ENCODE results near the gene JAM2.

Gene JAM2

DNA sequence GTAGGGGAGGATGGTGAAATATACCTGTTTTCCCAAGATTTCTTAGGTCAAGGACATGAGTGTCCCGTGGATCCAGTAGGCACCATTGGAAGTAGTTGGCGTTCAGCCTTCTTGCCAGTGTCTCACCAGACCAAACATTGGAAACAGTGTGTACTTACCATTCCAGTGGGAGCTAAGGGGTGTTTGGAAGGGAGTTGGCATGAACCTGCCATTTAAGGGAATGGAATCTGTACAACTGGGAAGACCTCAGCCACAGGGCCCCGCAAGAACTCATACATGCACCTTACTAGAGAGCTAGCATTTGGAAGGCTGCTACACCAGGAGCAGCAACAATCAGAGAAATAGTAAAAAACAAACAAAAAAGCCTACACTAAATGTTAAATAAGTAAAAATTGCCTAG is 82.9 kb downstream of the JAM2 start:
- no peak for DNase-seq

- no peak for DNase-seq
These were observed 83.6 kb downstream of the JAM2 start for GRCh38 chr21:25722631-25723030.

DNA sequence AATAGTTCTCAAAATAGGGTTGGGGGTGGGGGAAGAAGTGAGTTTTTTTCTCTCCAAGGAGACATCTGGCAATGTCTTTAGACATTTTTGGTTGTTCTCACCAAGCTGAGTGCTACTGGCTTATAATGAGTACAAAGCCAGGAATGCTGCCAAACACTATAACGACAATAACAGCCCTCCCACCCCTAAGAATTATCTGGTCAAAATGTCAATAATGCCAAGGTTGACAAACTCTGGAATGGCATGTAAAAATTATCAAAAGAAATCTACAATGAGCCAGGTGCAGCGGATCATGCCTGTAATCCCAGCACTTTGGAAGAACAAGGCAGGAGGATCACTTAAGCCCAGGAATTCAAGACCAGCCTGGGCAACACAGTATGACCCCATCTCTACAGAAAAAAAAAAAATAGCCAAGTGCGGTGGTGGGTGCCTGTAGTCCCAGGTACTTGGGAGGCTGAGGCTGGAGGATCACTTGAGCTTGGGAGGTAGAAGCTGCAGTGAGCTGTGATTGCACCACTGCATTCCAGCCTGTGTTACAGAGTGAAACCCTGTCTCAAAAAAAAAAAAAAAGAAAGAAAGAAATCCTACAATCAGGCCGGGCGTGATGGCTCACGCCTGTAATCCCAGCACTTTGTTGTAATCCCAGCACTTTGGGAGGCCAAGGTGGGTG is 93.2 kb downstream of the JAM2 start:
- DNase-seq: no peak

- DNase-seq: no peak
These were observed 95.0 kb downstream of the JAM2 start for GRCh38 chr21:25733859-25734653.

GRCh38 chr21:25734654-25734903 is 95.5 kb downstream of the JAM2 start:
- DNase-seq: no peak

DNA sequence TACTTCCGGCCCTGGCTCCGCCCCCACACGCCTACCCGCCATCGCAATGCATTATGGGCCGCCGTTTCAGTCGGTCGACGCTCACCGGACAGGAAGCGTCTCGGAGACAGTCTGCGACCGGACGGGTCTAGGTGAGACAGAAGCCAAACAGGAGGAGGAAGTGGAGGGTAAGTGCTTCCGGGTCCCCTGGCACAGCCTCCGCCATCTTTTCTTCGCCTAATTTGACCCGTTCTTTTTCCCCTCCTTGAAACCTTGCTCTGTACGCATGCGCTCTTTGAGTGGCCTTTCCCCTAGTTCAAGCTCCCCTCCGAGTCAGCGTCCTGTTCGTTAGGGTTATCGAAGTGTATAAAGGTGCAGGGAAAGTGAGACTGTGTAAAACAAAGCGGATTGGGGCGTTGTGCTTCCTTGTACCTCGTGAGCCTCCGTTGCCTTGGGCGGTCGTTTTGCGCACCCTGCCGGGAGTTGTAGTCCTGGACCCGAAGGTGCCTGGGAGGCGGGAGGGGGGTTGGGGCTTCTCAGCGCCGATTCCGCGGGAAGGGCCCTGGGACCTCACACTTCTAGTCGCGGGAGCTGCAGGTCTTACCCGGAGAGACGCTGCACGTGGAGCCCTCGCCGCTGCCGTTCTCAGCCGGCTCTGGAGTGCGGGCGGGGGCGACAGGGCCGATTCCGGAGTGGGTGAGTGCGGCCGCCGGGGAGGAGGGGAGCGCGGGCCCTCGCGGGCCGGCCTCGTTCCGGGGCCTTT is 96.0 kb downstream of the JAM2 start, which contains the start of the genes ATP5PF and GABPA:
Gene ATP5PF (minus strand): TSS at position 1 of the 742 bp plus-strand sequence. CDS start 5,110 bp downstream, outside the sequence.
Gene GABPA (plus strand): TSS at position 69 of the 742 bp plus-strand sequence. CDS start 6,627 bp downstream, outside the sequence.
- DNase-seq: peak; percentile 96

DNA sequence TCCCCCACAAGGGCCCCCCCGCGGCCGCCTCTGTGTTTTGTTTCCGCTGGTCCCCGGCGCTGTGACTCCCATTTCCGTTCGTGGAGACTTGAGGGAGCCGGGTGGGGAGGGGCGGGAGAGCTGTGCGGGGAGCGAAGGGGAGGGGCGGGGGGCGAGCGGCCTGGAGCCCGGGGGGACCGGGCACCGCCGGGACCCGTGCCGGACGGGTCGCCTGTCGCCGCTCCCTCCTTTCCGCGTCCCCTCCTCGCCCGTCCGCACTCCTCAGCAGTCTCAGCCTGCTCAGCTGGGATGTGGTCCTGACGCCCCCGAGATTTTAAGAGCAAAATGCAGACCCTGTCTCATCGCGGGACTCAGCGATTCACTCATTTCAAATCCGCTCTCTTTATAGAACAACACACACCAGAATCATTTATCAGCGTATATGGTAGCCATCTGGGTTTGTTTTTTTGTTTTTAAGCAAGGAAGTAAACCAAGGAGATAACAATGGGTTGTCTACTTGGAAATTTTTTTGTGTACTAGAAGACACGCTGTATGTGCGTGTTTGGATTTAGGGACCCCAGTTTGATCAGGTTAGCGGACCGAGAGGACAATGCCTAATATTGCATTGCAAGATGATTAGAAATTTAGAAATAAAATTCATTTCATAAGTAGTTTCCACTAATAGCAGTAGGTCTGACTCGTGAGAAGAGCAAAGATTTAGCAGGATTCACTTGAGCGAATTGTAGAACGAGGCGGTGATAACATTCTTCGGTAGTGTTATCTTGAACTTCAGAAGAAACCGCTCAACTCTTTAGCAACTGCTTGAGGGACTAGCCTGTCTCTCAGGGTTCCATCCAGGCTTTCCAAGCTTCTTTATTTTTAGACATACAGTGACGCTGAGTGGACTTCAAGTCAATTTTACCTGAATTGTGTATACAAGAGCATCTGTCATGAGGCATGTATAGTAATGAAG is 96.9 kb downstream of the JAM2 start:
- no peak for DNase-seq

DNA sequence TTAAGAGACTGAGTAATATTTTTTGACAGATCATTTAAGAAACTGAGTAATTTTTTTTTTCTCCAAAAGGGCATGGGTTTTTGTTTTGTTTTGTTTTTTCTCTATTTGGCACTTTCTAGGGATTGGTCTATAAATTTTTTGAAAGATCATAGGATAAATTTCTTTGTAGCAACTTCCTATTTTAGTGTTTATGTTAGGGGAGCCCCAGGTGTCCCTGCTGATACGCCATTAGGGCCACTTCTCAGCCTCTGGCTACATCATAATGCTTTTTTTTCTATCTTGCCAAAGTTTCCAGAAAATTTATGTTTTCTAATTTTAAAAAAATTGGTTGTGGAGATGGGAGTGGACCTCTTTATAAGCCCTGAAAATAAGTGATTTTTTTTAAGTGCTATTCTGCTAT is 98.4 kb downstream of the JAM2 start:
- no peak for DNase-seq

DNA sequence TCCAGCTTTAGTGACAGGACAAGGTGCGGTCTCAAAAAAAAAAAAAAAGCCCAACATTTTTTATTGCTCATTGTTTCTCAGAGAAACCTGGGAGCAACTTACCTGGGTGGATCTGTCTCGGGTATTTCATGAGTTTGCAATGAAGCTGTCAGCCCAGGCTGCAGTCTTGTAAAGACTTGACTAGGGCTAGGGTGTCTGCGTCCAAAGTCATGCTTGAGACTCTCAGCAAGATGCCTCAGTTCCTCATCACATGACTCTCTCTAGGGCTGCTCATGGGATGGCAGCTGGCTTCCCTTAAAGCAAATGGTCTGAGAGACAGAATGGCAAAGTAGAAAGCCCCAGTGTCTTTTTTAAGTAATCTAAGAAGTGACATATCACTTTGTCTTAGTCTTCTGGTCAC is 103.8 kb downstream of the JAM2 start:
- DNase-seq: no peak

GRCh38 chr21:25744854-25745253 is 105.8 kb downstream of the JAM2 start:
- no peak for DNase-seq

GRCh38 chr21:25750085-25750484 is 111.0 kb downstream of the JAM2 start:
- DNase-seq: no peak

- no peak for DNase-seq
These were observed 113.4 kb downstream of the JAM2 start for GRCh38 chr21:25752416-25752815.

DNA sequence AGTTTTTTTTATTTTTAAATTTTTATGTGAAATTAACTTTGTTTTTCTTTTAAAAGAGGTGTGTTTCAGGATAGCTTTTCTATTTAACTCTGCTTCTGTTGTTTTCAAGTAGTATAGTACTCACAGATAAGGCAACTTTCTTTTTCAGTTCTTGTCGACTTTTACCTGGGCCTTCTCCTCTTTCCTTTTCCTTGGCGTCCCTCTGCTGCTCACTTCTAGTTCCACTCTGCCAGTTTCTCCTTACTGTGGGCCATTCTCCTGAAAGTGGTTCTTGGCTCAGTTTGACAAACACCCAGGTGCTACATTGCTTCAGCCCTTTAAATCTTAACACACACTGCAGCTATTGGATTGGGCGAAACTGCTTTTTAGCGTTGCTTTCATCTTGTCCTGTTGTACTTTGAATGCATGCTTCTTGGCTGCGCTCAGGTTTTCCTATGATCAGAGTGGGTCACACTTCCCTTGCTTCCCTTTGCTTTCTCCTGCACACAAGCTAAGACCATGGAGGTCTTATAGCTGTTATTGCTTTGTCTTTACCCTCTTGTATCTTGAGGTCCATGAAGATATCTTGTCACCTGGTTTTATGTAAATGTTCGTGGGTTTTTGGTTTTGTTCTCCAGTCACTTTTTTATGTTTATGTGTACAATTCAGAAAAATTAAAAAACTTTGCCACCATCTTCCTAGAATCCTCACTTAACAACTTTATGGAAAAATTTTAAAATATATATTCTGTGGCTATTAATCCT is 117.3 kb downstream of the JAM2 start:
- DNase-seq: no peak

DNA sequence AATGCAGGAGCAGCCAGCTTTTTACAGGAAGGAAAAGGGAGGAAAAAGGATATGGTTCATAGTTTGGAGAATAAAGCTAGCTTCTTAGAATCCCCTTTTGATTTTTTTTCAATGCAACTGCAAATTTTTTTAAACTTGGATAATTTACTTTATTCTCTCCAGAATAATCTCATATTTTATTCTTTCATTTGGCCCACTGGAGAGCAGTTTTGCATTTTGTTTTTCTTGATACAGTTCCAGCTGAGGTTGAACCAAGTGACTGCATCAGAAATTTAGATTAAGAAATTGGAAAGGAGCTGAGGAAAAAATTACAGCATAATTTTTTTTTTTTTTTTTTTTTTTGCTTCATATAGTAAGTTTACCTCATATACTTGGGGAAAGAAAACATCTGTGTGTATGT is 118.5 kb downstream of the JAM2 start:
- DNase-seq: no peak

DNA sequence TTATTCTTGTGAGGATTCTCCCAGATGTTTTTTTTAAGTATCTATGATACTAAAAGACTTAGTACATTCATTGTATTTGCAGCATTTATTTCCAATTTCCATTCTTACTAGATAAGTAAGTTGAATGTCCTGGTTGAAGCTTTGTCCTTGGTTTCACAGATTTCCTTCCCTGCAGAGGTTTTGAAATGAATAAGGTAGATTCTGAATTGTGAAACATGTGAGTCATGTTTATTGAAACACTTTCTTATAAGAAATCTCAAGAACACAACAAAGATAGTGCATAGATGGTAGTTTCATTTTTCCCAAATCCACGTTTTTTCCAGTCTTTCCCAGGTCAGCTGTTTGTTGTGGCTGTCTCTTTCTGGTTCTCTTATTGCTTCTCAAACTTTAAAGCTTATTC is 120.5 kb downstream of the JAM2 start:
- DNase-seq: no peak

DNA sequence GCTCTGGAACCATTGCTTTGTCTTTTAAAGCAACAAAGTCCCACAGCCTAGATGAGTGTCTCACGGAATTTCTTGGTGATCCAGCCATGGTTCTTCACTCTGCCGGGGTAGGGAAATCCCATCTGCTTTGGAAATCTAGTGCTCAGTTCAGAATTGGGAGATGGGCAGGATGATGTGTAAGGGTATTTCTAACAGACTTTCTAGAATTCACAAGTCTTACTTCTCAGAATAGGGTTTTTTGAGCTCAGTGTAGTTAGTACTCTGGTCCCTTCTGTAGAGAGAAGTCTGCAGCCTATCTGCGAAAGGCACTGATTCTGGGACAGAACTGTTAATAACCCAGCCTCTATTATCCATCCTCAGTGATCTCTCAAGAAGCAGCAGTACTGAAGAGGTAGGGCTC is 121.0 kb downstream of the JAM2 start:
- DNase-seq: no peak

- no peak for DNase-seq
These were observed 121.6 kb downstream of the JAM2 start for GRCh38 chr21:25760677-25761076.

DNA sequence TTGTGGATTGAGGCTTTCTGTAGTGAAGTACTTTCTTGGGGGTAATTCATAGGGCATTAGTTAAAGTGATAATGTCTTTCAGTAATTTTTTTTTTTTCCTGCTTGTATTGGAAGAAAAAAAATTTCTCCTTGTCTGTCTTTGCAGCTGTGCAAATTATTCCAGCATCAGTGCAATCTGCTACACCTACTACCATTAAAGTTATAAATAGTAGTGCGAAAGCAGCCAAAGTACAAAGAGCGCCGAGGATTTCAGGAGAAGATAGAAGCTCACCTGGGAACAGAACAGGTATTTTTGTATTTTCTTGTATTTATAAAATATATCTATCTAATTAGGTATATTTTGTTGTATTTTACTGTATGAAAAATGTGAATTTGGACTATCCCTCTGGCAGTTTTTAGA is 125.0 kb downstream of the JAM2 start:
- DNase-seq: no peak
